Tibial nerve (tissue), 3 donors: Measurements from ENCODE around the gene PIP4K2C.

Source experiments
- CTCF ChIP-seq, 5 experiments: fragments of 200-600 bp in 3 of 5; fragments of 450-650 bp in 2 of 5; sonication (generic) in 3 of 5; IDR thresholded peaks; one replicate each; pipeline ENCODE4 v1.5.1; 2016 to 2019; ENCODE audit warnings: antibody characterized with exemption in 5 of 5, mild to moderate bottlenecking in 3 of 5, moderate library complexity in 2 of 5
- POLR2A ChIP-seq, 2 donors: fragments of 450-650 bp; IDR thresholded peaks; one replicate each; pipeline ENCODE4 v1.6.1; 2017; ENCODE audit warnings: antibody characterized with exemption in 2 of 2, mild to moderate bottlenecking in 2 of 2, moderate library complexity in 2 of 2

GRCh38 chr12:57629897-57630471 lies 39.0 kb downstream of the PIP4K2C start:
- TF ChIP-seq CTCF (IDR thresholded peaks at IDR 0.05) = no peak
- no peak for TF ChIP-seq POLR2A (IDR thresholded peaks at IDR 0.05)
